T-helper 2 cell (primary cell): ENCODE results near the gene NEO1.

ENCODE experiments used
- DNase-seq, 5 experiments: peaks; one replicate each; pipeline versions ENCODE4 v3.0.0 to v3.0.0-alpha.2; 2012 to 2022

Gene NEO1

DNA sequence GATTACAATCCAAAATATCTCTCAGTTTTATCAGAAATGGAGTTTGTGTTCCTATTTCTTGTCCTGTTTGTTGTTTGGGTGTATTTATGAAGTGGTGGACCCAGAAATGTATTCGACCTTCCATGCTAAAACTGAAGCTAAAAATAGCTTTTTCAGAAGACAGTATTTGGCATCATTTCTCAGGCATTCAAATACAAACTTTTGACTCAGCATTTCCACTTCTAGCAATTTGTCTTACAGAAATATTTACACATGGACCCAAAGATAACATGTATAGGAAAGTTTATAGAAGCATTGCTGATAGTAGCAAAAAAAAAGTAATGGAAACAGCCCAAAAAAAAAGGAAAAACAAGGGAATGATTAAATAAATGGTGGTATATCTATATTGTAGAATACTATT is 160.2 kb downstream of the NEO1 start:
- DNase-seq = no peak

GRCh38 chr15:73221450-73221849 is 169.2 kb downstream of the NEO1 start:
- DNase-seq = peak in 1 of 5 experiments; percentile 11

DNA sequence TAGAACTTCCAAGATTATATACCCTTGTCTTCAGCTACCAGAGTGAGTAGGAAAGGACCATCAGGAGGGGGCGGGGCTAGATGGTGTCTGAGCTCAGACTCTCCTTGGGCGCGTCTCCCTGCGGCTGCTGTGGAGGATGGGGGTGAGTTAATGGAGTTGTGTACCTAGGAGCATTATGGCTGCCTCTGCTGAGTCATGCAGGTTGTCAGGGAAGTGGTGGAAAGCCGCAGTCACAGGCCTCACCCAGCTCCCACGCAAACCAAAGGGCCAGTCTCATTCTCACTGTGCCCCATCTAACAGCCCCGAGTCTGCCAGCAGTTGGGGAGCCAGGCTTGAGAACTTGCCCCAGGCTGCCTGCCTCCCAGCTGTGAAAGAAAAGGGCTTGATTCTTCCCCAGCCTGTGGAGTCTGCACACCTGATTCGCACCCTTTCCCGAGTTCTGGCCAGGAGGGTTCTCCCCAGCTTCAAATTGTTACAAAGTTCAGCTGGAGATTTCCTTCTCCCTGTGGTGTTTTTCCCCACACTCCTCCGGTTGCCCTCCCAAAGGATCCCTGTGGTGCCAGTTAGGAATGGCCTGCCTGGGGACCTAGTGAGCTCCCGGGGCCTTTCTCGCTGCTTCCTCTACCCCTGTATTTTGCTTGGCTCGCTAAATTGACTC is 173.2 kb downstream of the NEO1 start:
- DNase-seq = peak in 2 of 5 experiments; percentile 31 to 80

- DNase-seq = no peak
These were observed 174.0 kb downstream of the NEO1 start for GRCh38 chr15:73226093-73226814.

DNA sequence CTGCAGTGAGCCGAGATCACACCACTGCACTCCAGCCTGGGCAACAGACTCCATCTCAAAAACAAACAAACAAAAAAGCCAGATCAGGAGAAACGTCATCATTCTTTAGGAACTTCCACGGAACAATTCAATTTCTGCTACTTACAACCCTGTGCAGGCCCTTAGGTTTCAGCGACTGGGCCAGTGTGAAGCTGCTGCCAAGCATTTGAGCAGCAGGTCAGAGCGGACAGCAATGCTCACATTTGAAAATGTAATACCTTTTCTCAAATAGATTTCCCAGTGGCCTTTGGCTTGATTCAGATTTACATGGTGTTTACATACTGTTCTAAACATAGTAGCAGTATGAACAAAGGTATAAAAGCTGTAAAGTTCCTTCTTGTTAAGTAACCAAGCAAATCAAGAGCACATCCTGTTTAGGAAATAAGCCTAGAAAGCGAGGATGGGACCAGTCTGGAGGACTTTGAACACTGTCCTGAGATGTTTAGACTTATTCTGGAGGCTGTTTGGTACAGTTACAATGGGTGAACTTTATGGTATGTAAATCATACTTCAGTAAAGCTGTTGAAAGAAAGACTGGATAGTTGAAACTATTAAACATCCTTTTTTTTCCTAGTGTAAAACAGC is 175.3 kb downstream of the NEO1 start:
- no peak for DNase-seq

- DNase-seq = peak in 1 of 5 experiments; percentile 7
These were observed 175.9 kb downstream of the NEO1 start for GRCh38 chr15:73228128-73228646.

- DNase-seq = no peak
These were observed 179.6 kb downstream of the NEO1 start for GRCh38 chr15:73231661-73232419.

DNA sequence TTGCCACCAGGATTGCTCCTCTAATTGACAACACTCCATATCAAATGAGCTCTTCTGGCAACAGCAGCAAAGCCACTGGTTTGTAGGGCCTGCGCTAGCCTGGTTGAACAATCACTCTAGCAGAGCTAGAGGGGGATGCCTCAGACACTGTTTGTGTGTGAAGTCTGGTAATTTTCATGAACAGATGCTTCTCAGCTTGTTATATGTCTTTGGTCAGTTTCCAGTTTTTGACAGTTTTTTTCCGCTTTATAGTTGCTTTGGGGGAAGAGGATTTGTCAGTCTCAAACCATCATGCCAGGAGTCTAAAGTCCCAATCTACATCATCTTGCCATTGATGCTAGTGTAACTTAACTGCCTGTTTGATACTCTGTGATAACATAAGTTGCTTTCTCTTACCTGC is 180.5 kb downstream of the NEO1 start:
- DNase-seq = no peak

DNA sequence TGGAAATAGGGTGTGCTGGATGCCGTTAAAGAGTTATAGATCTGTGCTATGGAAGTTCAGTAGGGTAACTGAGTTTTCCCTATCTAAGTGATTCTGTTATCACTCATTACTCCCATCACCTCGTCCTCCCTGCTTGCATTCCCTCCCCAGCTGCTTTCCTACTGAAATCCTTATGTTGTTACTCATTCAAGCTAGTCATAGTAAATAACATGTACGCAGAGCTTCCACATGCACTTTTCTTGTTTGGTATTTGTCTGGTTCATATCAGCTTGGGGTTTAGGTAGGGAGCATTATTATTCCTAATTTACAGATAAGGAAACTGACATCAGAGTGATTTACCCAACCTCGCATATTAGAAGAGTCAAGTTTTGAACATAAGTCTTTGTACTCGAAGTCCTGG is 181.4 kb downstream of the NEO1 start:
- DNase-seq = no peak

GRCh38 chr15:73237910-73238309 is 185.6 kb downstream of the NEO1 start:
- DNase-seq = peak in 1 of 5 experiments; percentile 59

DNA sequence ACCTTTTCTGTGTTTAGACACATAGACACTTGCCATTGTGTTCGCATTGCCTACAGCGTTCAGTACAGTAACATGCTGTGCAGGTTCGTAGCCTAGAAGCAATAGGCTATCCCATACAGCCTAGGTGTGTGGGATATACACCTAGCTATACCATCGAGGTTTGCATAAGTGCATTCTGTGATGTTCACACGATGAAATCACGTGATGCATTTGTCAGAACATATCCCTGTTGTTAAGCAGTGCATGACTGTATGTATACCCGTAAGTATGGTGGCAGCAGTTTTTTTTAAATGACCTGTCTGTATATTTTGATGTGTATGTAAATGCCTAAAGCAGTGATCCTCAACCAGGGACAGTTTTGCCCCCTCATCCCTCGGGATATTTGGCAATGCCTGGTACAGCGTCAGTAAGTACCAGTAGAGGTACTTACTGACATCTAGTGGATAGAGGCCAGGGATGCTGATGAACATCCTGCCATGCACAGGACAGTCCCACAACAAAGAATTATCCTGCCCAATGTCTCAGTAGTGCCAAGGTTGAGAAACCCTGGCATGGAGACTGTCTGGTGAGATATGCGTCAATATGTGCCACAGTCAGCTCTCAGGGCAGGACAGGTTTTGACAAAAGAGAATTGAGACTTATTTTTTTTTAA is 187.4 kb downstream of the NEO1 start:
- peak in 1 of 5 experiments; percentile 12 for DNase-seq

GRCh38 chr15:73240866-73241499 is 188.7 kb downstream of the NEO1 start:
- DNase-seq = peak in 4 of 5 experiments; percentile 15 to 73 (median 56)

- peak in 1 of 5 experiments; percentile 62 for DNase-seq
These were observed 192.1 kb downstream of the NEO1 start for GRCh38 chr15:73244333-73244732.

DNA sequence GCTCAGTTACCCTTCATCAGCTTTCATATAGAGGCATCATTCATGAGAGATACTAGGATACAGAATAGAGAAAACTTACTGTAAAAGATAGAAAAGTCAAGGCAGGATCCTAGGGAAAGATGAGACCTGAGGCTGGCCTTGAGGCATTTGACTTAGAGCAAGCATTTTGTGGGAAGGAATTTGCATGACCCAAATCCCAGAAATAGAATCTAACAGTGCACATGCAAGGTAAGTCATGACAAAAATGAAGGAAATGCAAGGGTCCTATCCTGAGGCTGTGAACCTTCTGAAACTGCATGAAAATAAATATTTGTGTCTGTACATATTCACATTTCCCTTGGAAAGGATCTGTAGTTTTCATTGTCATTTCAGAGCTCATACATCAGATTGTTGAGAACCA is 194.2 kb downstream of the NEO1 start:
- DNase-seq = no peak

DNA sequence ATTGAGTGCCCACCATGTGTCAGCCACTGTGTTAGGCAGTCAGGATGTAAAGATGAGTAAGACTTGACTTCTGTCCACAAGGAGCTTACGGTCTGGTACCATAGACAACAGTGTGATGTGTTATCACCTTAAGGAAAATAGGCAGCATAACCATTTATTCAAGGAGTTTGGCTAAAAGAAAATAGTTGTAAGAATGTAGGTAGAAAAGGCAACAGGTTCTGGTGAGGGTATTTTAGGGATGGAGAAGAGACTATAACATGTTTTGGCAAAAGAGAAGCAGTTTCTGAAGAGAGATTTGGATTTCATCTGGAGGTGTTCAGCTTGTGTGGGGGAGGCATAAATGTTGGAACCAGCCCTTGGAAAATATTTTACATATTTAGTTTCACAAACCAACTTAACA is 194.6 kb downstream of the NEO1 start:
- DNase-seq = no peak

DNA sequence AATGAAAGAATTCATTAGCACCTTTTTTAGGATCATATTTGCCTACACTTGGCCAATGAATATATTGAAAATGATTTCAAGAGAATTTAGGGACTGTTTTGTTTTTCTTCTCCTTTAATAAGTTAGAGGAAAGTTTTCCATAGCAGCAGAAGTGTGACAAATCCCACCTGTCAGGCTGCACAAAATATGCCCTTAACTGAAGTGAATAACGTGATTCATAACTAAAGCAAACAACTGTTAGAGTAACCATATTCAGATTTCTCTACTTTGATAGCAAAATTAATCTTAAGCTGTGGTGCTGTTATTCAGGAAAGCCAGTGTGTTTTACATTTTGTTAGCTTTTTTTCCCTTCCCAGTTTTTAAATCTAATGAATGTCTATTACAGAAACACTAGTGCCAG is 195.1 kb downstream of the NEO1 start:
- DNase-seq = no peak

DNA sequence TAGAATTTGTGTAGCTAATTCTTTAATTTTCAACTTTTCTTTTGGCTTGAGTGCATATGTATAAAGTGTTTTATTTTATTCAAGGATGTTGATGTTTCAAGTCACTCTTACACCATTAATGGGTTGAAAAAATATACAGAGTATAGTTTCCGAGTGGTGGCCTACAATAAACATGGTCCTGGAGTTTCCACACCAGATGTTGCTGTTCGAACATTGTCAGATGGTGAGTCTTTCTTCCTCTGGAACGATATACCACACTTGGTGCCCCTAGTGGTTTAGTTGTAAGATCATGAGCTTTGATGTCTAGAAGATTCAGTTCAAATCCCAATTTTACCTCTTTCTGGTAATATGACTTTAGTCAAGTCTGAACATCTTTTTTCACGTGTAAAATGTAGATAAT is 197.2 kb downstream of the NEO1 start:
- no peak for DNase-seq

GRCh38 chr15:73254598-73254997 is 202.3 kb downstream of the NEO1 start:
- DNase-seq = no peak

GRCh38 chr15:73258271-73259108 is 206.2 kb downstream of the NEO1 start:
- DNase-seq = peak in 1 of 5 experiments; percentile 79

DNA sequence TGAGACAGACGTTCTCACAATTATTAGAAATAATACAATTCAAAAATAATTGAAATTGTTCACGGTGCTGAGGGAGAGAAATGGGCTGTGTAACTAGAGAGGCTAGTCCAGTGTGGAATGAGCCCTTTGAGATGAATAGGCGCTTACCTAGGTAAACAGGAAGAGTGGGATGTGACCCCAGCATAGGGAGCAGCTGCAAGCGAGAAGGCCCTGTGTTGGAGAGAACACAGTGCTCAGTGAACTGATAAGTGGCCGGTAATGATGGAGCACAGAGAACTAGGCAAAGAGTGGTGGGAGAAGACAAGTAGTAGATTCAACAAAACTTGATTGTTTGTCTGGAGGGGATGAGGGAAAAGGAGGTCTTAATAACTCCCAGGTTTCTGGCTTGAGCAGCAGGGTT is 212.6 kb downstream of the NEO1 start:
- no peak for DNase-seq
